GM13977 (cell line): ENCODE data around the gene CABLES1.
A peak's percentile ranks its signal among the peaks of the same experiment; 100 is the strongest.

Experiments
- DNase-seq: peaks from one replicate; pipeline ENCODE4 v3.0.0; 2012; ENCODE audit warnings: low spot score
- in situ Hi-C: fragments of 300-500 bp; cut with MboI; formaldehyde crosslinking; loops from one replicate; pipeline ENCODE4 v1.12.0; 2022; ENCODE audit warnings: low sequenced_read_pairs, low pct_unique_long_range_greater_than_20kb, mixed read lengths, inconsistent platforms; ENCODE audit not compliant: unreplicated experiment
- TF ChIP-seq, protein P1 (sequence below): IDR thresholded peaks from 2 replicates; pipeline ENCODE4 v1.5.1; 2012; ENCODE audit warnings: mild to moderate bottlenecking, control low read depth; ENCODE audit not compliant: insufficient read depth; ENCODE audit errors: extremely low read depth, missing control alignments

Gene CABLES1

DNA sequence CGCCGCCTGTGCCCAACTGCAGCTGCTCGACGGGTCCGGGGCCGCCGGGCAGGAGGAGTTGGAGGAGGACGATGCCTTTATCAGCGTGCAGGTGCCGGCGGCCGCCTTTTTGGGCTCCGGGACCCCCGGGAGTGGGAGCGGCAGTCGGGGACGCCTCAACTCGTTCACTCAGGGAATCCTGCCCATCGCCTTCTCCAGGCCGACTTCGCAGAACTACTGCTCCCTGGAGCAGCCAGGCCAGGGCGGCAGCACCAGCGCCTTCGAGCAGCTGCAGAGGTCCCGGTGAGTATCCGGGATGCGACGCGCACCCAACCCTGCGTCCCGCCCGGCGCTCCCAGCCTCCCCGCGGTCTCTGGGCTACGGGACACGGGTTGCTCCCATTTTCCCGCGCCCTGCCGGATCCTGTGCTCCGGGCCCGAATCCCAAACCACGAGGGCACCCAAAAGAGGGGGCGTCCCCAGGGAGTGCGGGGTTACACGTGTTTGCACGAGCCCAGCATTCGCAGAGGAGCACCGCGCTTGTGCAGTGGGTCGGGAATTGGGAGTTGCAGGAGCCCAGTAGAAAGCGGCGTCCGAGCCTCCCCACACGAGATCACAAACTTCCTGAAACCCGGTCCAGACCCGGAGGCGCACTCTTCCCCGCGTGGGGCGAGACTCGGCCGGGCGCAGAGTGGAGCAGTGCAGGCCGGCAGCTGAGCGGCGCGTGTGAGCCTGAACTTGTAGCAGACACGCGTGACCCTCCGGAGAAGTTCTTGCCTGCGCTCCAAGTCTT lies 1.2 kb downstream of the CABLES1 start:
- TF ChIP-seq, protein P1, sequence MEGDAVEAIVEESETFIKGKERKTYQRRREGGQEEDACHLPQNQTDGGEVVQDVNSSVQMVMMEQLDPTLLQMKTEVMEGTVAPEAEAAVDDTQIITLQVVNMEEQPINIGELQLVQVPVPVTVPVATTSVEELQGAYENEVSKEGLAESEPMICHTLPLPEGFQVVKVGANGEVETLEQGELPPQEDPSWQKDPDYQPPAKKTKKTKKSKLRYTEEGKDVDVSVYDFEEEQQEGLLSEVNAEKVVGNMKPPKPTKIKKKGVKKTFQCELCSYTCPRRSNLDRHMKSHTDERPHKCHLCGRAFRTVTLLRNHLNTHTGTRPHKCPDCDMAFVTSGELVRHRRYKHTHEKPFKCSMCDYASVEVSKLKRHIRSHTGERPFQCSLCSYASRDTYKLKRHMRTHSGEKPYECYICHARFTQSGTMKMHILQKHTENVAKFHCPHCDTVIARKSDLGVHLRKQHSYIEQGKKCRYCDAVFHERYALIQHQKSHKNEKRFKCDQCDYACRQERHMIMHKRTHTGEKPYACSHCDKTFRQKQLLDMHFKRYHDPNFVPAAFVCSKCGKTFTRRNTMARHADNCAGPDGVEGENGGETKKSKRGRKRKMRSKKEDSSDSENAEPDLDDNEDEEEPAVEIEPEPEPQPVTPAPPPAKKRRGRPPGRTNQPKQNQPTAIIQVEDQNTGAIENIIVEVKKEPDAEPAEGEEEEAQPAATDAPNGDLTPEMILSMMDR: peak; percentile 20
- in situ Hi-C loops: loop anchor here (10.0 kb wide), 2 partner anchors 118 to 218 kb away; no protein-coding TSS in a partner anchor
- peak; percentile 64 for DNase-seq

- in situ Hi-C loops: loop anchor here (10.0 kb wide), 2 partner anchors 118 to 218 kb away; no protein-coding TSS in a partner anchor
- peak; percentile 49 for DNase-seq
Measured at GRCh38 chr18:23137097-23137635, 1.9 kb downstream of the CABLES1 start.

GRCh38 chr18:23137788-23138216 lies 2.5 kb downstream of the CABLES1 start:
- DNase-seq: no peak
- TF ChIP-seq, protein P1: no peak
- in situ Hi-C loops: loop anchor here (10.0 kb wide), 2 partner anchors 117 to 217 kb away; no protein-coding TSS in a partner anchor

More at GRCh38 chr18:23137097-23137635, 1.9 kb downstream of the CABLES1 start:
- TF ChIP-seq, protein P1: no peak

DNA sequence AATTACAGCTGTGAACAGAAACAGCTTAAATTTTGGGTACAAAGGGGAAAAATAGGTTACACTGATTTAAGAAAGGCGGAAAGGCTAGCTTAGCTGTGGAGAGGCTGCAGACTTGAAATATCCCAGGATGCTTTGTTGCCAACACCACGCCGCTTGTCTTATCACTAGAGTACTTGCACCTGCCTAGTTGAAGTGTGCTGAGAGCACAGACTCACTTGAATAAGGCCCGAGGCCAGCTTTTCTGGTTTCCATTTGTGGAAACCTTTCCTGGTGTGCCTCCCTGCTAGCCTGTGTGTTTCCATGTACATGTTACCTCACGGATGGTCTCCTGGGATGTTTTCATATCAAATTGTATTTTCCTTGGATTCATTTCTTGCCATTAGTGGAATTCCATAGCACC lies 3.2 kb downstream of the CABLES1 start:
- in situ Hi-C loops: loop anchor here (10.0 kb wide), 2 partner anchors 116 to 216 kb away; no protein-coding TSS in a partner anchor
- DNase-seq: no peak
- TF ChIP-seq, protein P1: no peak

GRCh38 chr18:23141104-23141999 lies 6.1 kb downstream of the CABLES1 start:
- no peak for DNase-seq
- in situ Hi-C loops: no loop called here

More at GRCh38 chr18:23141104-23141999, 6.1 kb downstream of the CABLES1 start:
- TF ChIP-seq, protein P1: no peak
